Kidney glomerular epithelial cell (primary cell): Measurements from ENCODE around the gene C7orf57.
"Not testable (repeated sequence)": the region's sequence is repeated elsewhere in the genome, so short reads cannot be mapped to it uniquely, and the experiment has no call there.

ENCODE experiments used
- DNase-seq: peaks from one replicate; lab custom pipeline; 2025; lab: John Stamatoyannopoulos, UW

The C7orf57 gene

GRCh38 chr7:48035967-48036478 is 680 bp downstream of the C7orf57 start:
- DNase-seq, result no peak

GRCh38 chr7:48038815-48039506 is 3.6 kb downstream of the C7orf57 start:
- DNase-seq, result no peak

- no peak for DNase-seq
Observed at GRCh38 chr7:48040944-48041652, 5.8 kb downstream of the C7orf57 start.

- peak; percentile 33 for DNase-seq
Observed at GRCh38 chr7:48041653-48041970, 6.3 kb downstream of the C7orf57 start.

GRCh38 chr7:48042216-48042615 is 6.9 kb downstream of the C7orf57 start:
- DNase-seq, result no peak

GRCh38 chr7:48042636-48043035 is 7.3 kb downstream of the C7orf57 start:
- no peak for DNase-seq

GRCh38 chr7:48045195-48045765 is 9.9 kb downstream of the C7orf57 start:
- DNase-seq, result no peak

- DNase-seq, result no peak
Observed at GRCh38 chr7:48046458-48046857, 11.1 kb downstream of the C7orf57 start.

GRCh38 chr7:48048113-48048512 is 12.8 kb downstream of the C7orf57 start:
- no peak for DNase-seq

- DNase-seq, result no peak
Observed at GRCh38 chr7:48049850-48050249, 14.5 kb downstream of the C7orf57 start.

- DNase-seq, result no peak
Observed at GRCh38 chr7:48052748-48053147, 17.4 kb downstream of the C7orf57 start.

GRCh38 chr7:48053736-48054135 is 18.4 kb downstream of the C7orf57 start:
- no peak for DNase-seq

- DNase-seq, result no peak
Observed at GRCh38 chr7:48058990-48059389, 23.6 kb downstream of the C7orf57 start.

GRCh38 chr7:48059706-48060105 is 24.4 kb downstream of the C7orf57 start:
- no peak for DNase-seq

GRCh38 chr7:48063985-48064384 is 28.6 kb downstream of the C7orf57 start:
- DNase-seq, result no peak

- no peak for DNase-seq
Observed at GRCh38 chr7:48067475-48067874, 32.1 kb downstream of the C7orf57 start.

GRCh38 chr7:48074204-48074654 is 38.9 kb downstream of the C7orf57 start:
- DNase-seq, result no peak

GRCh38 chr7:48077423-48077822 is 42.1 kb downstream of the C7orf57 start:
- DNase-seq, result no peak

GRCh38 chr7:48078470-48078869 is 43.1 kb downstream of the C7orf57 start:
- no peak for DNase-seq

- not testable (repeated sequence) for DNase-seq
Observed at GRCh38 chr7:48082378-48082777, 47.0 kb downstream of the C7orf57 start.

- DNase-seq, result peak; percentile 75
Observed at GRCh38 chr7:48083114-48083830, 47.9 kb downstream of the C7orf57 start.

GRCh38 chr7:48084727-48085432 is 49.5 kb downstream of the C7orf57 start:
- peak; percentile 98 for DNase-seq
